ENCODE results near the gene SMIM17. TPM values are rescaled to one million over a fixed set of nuclear protein-coding genes. Genes with fewer than 3 reads are reported as not detected.

The SMIM17 gene
- total RNA-seq, 2 experiments from 2014 or later, result not detected

GRCh38 chr19:56623006-56623405 lies 20.0 kb upstream of the SMIM17 start:
- H3K27ac ChIP-seq (ENCODE audit: low read depth in 1 of 2, low read length in 2 of 2), result no peak overlapping the region
- intact Hi-C loops (cut with DNase I, micrococcal nuclease), result no loop called here
- no peaks in the 10 kb centered on the region for H3K4me1 ChIP-seq (ENCODE audit: insufficient read depth, low read length)
- DNase-seq (no peak), ATAC-seq (ENCODE audit: poor library complexity) (no peak)
- Mint-ChIP-seq H3K4me3 (no peak overlapping the region), H3K36me3 (ENCODE audit: low read depth) (peaks cover 82% of the 10 kb centered on the region), H3K27ac (no peak overlapping the region), H3K27me3 (no peaks in the 10 kb centered on the region), H3K4me1 (ENCODE audit: low read depth) (no peaks in the 10 kb centered on the region), H3K9me3 (peaks cover 21% of the 10 kb centered on the region)
- H3K27me3 ChIP-seq (ENCODE audit: control insufficient read depth in 1 of 2, insufficient read depth in 2 of 2, low read length in 2 of 2), result no peaks in the 10 kb centered on the region
- ChIA-PET POLR2A (no interaction called here), CTCF (no interaction called here)
- no peak for TF ChIP-seq CTCF (IDR thresholded peaks at IDR 0.05)
- H3K36me3 ChIP-seq (ENCODE audit: insufficient read depth, low read length), result peaks cover 27% of the 10 kb centered on the region
- H3K9me3 ChIP-seq (ENCODE audit: control insufficient read depth in 1 of 2, insufficient read depth in 1 of 2, low read length in 2 of 2), result peaks cover 87 to 92% of the 10 kb centered on the region in 2 experiments
- H3K4me3 ChIP-seq (ENCODE audit: low read length), result no peak overlapping the region

- Mint-ChIP-seq H3K4me3 (no peak overlapping the region), H3K36me3 (ENCODE audit: low read depth) (peaks cover 72% of the 10 kb centered on the region), H3K9me3 (peaks cover 19% of the 10 kb centered on the region), H3K27ac (no peak overlapping the region), H3K4me1 (ENCODE audit: low read depth) (no peaks in the 10 kb centered on the region), H3K27me3 (no peaks in the 10 kb centered on the region)
- TF ChIP-seq CTCF (IDR thresholded peaks at IDR 0.05), result no peak
- Histone ChIP-seq H3K4me1 (ENCODE audit: insufficient read depth, low read length) (no peaks in the 10 kb centered on the region), H3K36me3 (ENCODE audit: insufficient read depth, low read length) (peaks cover 22% of the 10 kb centered on the region), H3K27me3 (ENCODE audit: control insufficient read depth in 1 of 2, insufficient read depth in 2 of 2, low read length in 2 of 2) (no peaks in the 10 kb centered on the region), H3K27ac (ENCODE audit: low read depth in 1 of 2, low read length in 2 of 2) (no peak overlapping the region), H3K4me3 (ENCODE audit: low read length) (no peak overlapping the region), H3K9me3 (ENCODE audit: control insufficient read depth in 1 of 2, insufficient read depth in 1 of 2, low read length in 2 of 2) (peaks cover 87 to 91% of the 10 kb centered on the region in 2 experiments)
- POLR2A ChIA-PET, result no interaction called here
- intact Hi-C loops (cut with DNase I, micrococcal nuclease), result no loop called here
- no peak for ATAC-seq (ENCODE audit: poor library complexity)
- CTCF ChIA-PET, result no interaction called here
- DNase-seq, result no peak
These were observed 17.3 kb upstream of the SMIM17 start for GRCh38 chr19:56625708-56626107.

GRCh38 chr19:56633021-56633420 lies 9.9 kb upstream of the SMIM17 start:
- intact Hi-C loops (cut with DNase I, micrococcal nuclease), result no loop called here
- Histone ChIP-seq H3K4me1 (ENCODE audit: insufficient read depth, low read length) (no peaks in the 10 kb centered on the region), H3K27ac (ENCODE audit: low read depth in 1 of 2, low read length in 2 of 2) (no peak overlapping the region), H3K27me3 (ENCODE audit: control insufficient read depth in 1 of 2, insufficient read depth in 2 of 2, low read length in 2 of 2) (no peaks in the 10 kb centered on the region), H3K4me3 (ENCODE audit: low read length) (no peak overlapping the region), H3K9me3 (ENCODE audit: control insufficient read depth in 1 of 2, insufficient read depth in 1 of 2, low read length in 2 of 2) (peaks cover 61 to 81% of the 10 kb centered on the region in 2 experiments), H3K36me3 (ENCODE audit: insufficient read depth, low read length) (no peaks in the 10 kb centered on the region)
- Mint-ChIP-seq H3K9me3 (peaks cover 25% of the 10 kb centered on the region), H3K27me3 (no peaks in the 10 kb centered on the region), H3K27ac (no peak overlapping the region), H3K36me3 (ENCODE audit: low read depth) (peaks cover 46% of the 10 kb centered on the region), H3K4me1 (ENCODE audit: low read depth) (no peaks in the 10 kb centered on the region), H3K4me3 (no peak overlapping the region)
- DNase-seq, result no peak
- ChIA-PET CTCF (no interaction called here), POLR2A (no interaction called here)
- ATAC-seq (ENCODE audit: poor library complexity), result no peak
- no peak for TF ChIP-seq CTCF (IDR thresholded peaks at IDR 0.05)
